Measurements from ENCODE around the gene TLR2.
A peak's percentile ranks its signal among the peaks of the same experiment; 100 is the strongest.

Gene TLR2

DNA sequence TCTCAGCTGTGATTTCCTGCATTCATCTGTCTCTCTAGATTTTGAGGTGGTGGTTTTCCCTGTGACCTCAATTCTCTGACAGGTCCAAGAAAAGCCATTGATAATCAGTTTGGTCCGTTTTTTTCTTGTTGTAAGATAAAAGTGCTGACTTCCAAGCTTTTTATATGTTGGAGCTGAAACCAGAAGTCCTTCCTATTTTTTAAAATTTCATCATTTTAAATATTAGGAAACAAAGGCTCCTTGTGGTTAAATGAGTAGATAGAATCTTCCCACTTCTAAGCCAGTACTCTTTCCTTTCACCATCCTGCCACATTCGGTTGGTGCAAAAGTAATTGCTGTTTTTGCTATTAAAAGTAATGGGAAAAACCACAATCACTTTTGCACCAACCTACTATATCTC lies 57.5 kb downstream of the TLR2 start:
- TF ChIP-seq POLR2A (IDR thresholded peaks at IDR 0.05; ENCODE audit: low read depth, low read length), result no peak
- DNase-seq (ENCODE audit: insufficient read length) (no peak), FAIRE-seq (no peak)

DNA sequence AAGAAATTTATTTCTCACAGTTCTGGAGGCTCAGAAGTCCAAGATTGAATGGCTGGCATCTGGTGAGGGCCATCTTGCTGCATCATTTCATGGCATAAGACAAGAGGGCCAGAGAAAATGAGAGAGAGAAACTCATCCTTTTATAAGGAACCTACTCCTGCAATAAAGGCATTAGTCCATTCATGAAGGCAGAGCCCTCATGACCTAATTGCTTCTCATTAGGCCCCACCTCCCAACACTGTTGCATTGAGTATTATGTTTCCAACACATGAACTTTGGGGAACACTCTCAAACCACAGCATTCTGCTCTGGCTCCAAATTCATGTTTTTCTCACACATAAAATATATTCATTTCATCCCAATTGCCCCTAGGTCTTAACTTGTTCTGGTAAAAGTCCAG lies 61.6 kb downstream of the TLR2 start:
- no peak for TF ChIP-seq POLR2AphosphoS5 (IDR thresholded peaks at IDR 0.05; ENCODE audit: low read depth, low read length)
- TF ChIP-seq TAF1 (IDR thresholded peaks at IDR 0.05; ENCODE audit: borderline replicate concordance, low read depth, low read length), result no peak
- TF ChIP-seq POLR2A (IDR thresholded peaks at IDR 0.05; ENCODE audit: low read depth, low read length), result no peak
- FAIRE-seq (no peak), DNase-seq (ENCODE audit: insufficient read length) (no peak)

DNA sequence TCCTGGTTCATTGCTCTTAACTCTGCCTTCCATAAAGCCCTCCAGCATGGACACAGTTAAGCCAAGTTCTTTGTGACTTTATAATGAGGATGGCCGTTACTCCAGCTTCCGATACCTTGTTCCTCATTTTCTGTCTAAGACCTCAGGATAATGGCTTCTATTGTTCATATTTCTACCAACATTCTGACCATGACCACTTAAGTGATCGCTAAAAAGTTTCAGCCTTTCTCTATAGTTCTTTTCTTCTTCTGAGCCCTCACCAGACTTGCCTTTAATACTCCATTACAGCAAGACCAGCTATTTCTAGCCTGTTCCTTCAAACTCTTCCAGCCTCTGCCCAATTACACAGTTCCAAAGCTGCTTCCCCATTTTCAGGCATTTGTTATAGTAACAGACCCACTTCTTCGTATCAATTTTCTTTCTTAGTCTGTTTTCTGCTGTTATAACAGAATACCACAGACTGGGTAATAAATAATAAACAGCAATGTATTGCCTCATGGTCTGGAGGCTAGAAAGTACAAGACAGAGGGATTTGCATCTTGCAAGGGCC lies 63.4 kb downstream of the TLR2 start:
- DNase-seq (ENCODE audit: insufficient read length), result no peak

DNA sequence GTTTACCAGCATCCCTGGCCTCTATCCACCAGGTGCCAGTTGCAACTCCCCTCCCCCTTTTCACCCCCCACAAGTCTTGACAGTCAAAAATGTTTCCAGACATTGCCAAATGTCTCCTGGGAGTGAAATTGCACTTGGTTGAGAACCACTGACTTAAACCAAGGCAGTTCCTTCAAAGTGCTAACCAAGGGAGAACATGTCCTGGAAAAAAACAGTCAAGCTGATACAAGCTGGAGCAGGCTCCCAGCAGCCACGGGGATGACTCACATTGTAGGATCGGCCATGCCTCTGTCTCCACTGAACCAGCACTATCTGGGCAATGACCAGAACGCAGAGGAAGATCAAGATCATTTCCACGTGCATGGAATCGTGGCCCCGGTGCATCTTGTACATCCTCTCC lies 64.3 kb downstream of the TLR2 start:
- DNase-seq (ENCODE audit: insufficient read length), result no peak
- no peak for FAIRE-seq
- no peak for TF ChIP-seq POLR2A (IDR thresholded peaks at IDR 0.05; ENCODE audit: low read depth, low read length)
- TF ChIP-seq POLR2AphosphoS5 (IDR thresholded peaks at IDR 0.05; ENCODE audit: low read depth, low read length), result no peak
- no peak for TF ChIP-seq TAF1 (IDR thresholded peaks at IDR 0.05; ENCODE audit: borderline replicate concordance, low read depth, low read length)

More for the DNA sequence above, 63.4 kb downstream of the TLR2 start:
- no peak for TF ChIP-seq POLR2AphosphoS5 (IDR thresholded peaks at IDR 0.05; ENCODE audit: low read depth, low read length)
- no peak for TF ChIP-seq TAF1 (IDR thresholded peaks at IDR 0.05; ENCODE audit: borderline replicate concordance, low read depth, low read length)
- TF ChIP-seq POLR2A (IDR thresholded peaks at IDR 0.05; ENCODE audit: low read depth, low read length), result no peak
- FAIRE-seq, result no peak

DNA sequence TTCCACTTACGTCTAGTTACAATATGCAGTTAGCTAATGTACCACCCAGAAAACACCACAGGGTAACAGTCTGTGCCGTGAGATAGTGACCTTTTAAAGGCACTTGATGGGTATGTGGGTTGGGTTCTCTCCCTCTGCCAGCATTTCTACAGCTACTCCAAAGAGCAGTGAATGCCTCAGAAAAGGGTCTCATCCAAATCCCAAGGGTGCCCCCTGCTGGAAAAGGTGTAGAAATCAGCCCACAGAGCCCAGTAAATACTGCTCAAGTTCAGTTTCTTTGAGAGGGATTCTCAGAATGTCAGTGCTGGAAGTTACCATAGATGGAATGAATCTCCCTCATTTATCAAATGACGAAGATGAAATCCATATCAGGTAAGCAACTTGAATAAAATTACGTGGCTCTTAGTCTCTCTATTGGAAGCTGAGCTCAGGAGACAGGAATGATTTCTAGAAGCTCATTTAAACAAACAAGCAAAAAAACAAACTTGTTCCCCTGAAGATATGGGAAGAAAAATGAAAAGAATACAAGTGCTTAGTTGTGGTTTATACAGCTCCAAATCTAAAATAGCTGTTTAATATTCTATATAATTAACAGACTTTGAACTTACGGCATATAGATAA lies 66.2 kb downstream of the TLR2 start:
- TF ChIP-seq TAF1 (IDR thresholded peaks at IDR 0.05; ENCODE audit: borderline replicate concordance, low read depth, low read length) (no peak), POLR2A (IDR thresholded peaks at IDR 0.05; ENCODE audit: low read depth, low read length) (no peak), POLR2AphosphoS5 (IDR thresholded peaks at IDR 0.05; ENCODE audit: low read depth, low read length) (no peak)
- peak; percentile 81 for FAIRE-seq
- DNase-seq (ENCODE audit: insufficient read length), result no peak

DNA sequence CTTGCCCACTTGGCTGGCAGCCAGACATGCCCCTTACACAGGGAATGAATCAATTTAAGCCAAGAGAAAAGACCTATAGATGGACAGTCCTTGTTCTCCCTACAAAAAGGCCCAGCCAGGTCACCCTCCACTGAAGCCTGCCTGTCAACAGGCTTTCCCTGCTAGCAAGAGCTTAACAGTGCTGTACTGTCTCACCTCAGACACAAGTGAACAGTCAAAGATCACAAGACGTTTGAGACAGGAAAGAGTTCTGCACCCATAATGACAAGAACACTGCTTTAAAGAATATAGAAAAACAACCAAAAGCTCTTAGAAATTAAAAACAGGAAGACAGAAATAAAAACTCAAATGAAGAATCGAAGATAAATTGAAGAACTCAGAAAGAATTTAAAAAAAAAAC lies 71.1 kb downstream of the TLR2 start:
- TF ChIP-seq POLR2A (IDR thresholded peaks at IDR 0.05; ENCODE audit: low read depth, low read length), result no peak
- TF ChIP-seq POLR2AphosphoS5 (IDR thresholded peaks at IDR 0.05; ENCODE audit: low read depth, low read length), result no peak
- no peak for TF ChIP-seq TAF1 (IDR thresholded peaks at IDR 0.05; ENCODE audit: borderline replicate concordance, low read depth, low read length)
- DNase-seq (ENCODE audit: insufficient read length) (no peak), FAIRE-seq (no peak)

All from GM12892 (cell line).